Measurements from ENCODE around the gene KRTAP19-7. TPM values are rescaled to one million over a fixed set of nuclear protein-coding genes. Genes with fewer than 3 reads are reported as not detected.

KRTAP19-7 gene
- total and polyA plus RNA-seq, 2 of the 8 experiments (the other 6 are each of a cell fraction or from before 2014, with no cell fraction given): not detected

DNA sequence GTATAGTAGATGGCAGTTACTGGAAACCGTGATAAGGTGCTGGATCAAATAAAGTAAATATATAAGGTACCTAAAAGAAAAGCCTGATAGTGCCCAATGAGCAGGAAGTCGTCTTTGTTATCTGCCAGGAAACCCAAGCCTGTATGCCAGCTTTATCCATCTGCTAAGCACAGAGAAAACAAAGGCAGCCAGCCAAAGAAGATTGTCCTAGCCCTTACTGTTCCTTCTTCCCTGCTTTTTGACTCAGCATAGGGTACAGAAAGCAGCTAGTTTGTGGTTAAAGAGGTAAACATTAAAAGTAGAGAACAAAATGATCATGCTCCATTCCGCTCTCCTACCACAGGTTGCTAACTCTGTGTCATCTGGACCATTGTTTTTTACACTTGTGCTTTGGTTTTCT is 19.0 kb upstream of the KRTAP19-7 start:
- Histone ChIP-seq H3K27ac (ENCODE audit: low read depth, low read length) (no peak overlapping the region), H2AFZ (ENCODE audit: low read length) (no peak overlapping the region), H2BK20ac (ENCODE audit: low read length) (no peak overlapping the region), H3K36me3 (ENCODE audit: control insufficient read depth in 2 of 4, insufficient read depth in 4 of 4, low read length in 3 of 4) (no peaks in the 10 kb centered on the region), H3K18ac (ENCODE audit: extremely low read depth, low read length) (no peak overlapping the region), H4K8ac (ENCODE audit: extremely low read depth, insufficient read depth, low read length) (no peak overlapping the region), H3K4ac (replicated peaks; ENCODE audit: insufficient read length, low read depth, low read length) (no peak overlapping the region), H2BK5ac (ENCODE audit: low read depth, low read length) (no peak overlapping the region), H2BK12ac (ENCODE audit: low read depth, low read length) (no peak overlapping the region), H3K79me1 (ENCODE audit: low read depth, low read length) (no peaks in the 10 kb centered on the region), H3K4me3 (ENCODE audit: extremely low read depth in 1 of 4, insufficient read depth in 2 of 4, low read depth in 3 of 4, low read length in 4 of 4) (no peak overlapping the region), H3K23me2 (ENCODE audit: low read depth, low read length) (no peaks in the 10 kb centered on the region), H3K14ac (ENCODE audit: insufficient read length) (no peak overlapping the region), H4K20me1 (replicated peaks in 1 of 2; ENCODE audit: control insufficient read depth in 1 of 2, insufficient read depth in 2 of 2, low read length in 2 of 2) (no peaks in the 10 kb centered on the region), H3K4me1 (replicated peaks in 1 of 4; ENCODE audit: control insufficient read depth in 3 of 4, insufficient read depth in 4 of 4, low read length in 3 of 4) (no peaks in the 10 kb centered on the region), H3K56ac (replicated peaks; ENCODE audit: insufficient read length, low read depth, low read length) (no peak overlapping the region), H2BK120ac (replicated peaks; ENCODE audit: low read depth, low read length) (no peak overlapping the region), H3K4me2 (ENCODE audit: insufficient read depth in 1 of 2, low read depth in 2 of 2, low read length in 2 of 2) (no peak overlapping the region), H3K23ac (ENCODE audit: insufficient read length) (no peak overlapping the region), H3K27me3 (replicated peaks in 1 of 4; ENCODE audit: control insufficient read depth in 3 of 4, extremely low read depth in 1 of 4, insufficient read depth in 3 of 4, low read length in 3 of 4) (no peaks in the 10 kb centered on the region), H3K9me3 (ENCODE audit: insufficient read depth in 2 of 2, low read depth in 1 of 2, low read length in 1 of 2) (no peaks in the 10 kb centered on the region), H2AK5ac (ENCODE audit: low read depth, low read length) (no peak overlapping the region), H3K79me2 (ENCODE audit: control insufficient read depth in 1 of 2, insufficient read depth in 2 of 2, low read length in 2 of 2) (no peaks in the 10 kb centered on the region), H4K91ac (replicated peaks; ENCODE audit: insufficient read length, low read length) (no peak overlapping the region), H3K9ac (replicated peaks in 1 of 4; ENCODE audit: extremely low read depth in 1 of 4, low read depth in 3 of 4, low read length in 3 of 4) (no peak overlapping the region), H4K5ac (ENCODE audit: insufficient read length, low read depth, low read length) (no peak overlapping the region), H2BK15ac (ENCODE audit: low read length) (no peak overlapping the region)
- CTCF ChIA-PET (ENCODE audit: partially characterized antibody): no interaction called here
- FAIRE-seq: no peak
- POLR2A ChIA-PET (ENCODE audit: partially characterized antibody): no interaction called here
- no peak for DNase-seq (ENCODE audit: low read depth in 1 of 2, low spot score in 2 of 2)
- WGBS, 2 experiments (ENCODE audit: extremely low coverage in 1 of 2, insufficient coverage in 1 of 2, insufficient read length in 1 of 2, insufficient replicate concordance in 2 of 2, low coverage in 1 of 2, low lambda C conversion rate in 2 of 2, missing lambda C conversion rate in 1 of 2): 87% methylated on average over 3 of the region's 3 CpGs; no CpG with 5 or more reads in 1 of the 2 experiments
- TF ChIP-seq ZNF274 (IDR thresholded peaks at IDR 0.05; ENCODE audit: borderline replicate concordance, extremely low read depth, low read length): no peak
- TF ChIP-seq RXRA (IDR thresholded peaks at IDR 0.05; ENCODE audit: insufficient read depth, low read depth, low read length): no peak
- TF ChIP-seq CBX5 (IDR thresholded peaks at IDR 0.05; ENCODE audit: low read depth, low read length): no peak
- TF ChIP-seq GABPA (IDR thresholded peaks at IDR 0.05; ENCODE audit: borderline replicate concordance, insufficient read depth, low read length): no peak
